CD14-positive monocyte (primary cell): Measurements from ENCODE around the gene DCDC2. TPM values are rescaled to one million over a fixed set of nuclear protein-coding genes. Genes with fewer than 3 reads are reported as not detected.
"Not testable (repeated sequence)": the region's sequence is repeated elsewhere in the genome, so short reads cannot be mapped to it uniquely, and the experiment has no call there.

Experiments
- DNase-seq, 3 donors: peaks; one replicate each; pipeline ENCODE4 v3.0.0-alpha.2; 2011 to 2022
- H2AFZ ChIP-seq: 2 replicates; pipeline ENCODE4 v1.6.0; 2012; ENCODE audit warnings: mild to moderate bottlenecking, low read depth, low read length, inconsistent platforms; ENCODE audit not compliant: insufficient read depth, poor library complexity, severe bottlenecking
- H3K27ac ChIP-seq, 2 donors: 1 replicate in 1 of 2; 2 replicates in 1 of 2; pipeline ENCODE4 v1.5.1; 2012 to 2013; ENCODE audit warnings: low read length in 2 of 2, control low read depth in 1 of 2, inconsistent platforms in 1 of 2, low read depth in 1 of 2, mild to moderate bottlenecking in 1 of 2
- H3K27me3 ChIP-seq, 2 donors: one replicate each; pipeline versions ENCODE4 v1.6.0 to v1.6.1; 2011 to 2013; ENCODE audit warnings: low read length in 2 of 2; ENCODE audit not compliant: control insufficient read depth in 2 of 2, insufficient read depth in 2 of 2
- H3K36me3 ChIP-seq, 2 donors: replicated peaks in 1 of 2; 1 replicate in 1 of 2; 2 replicates in 1 of 2; pipeline versions ENCODE4 v1.5.1 to v1.6.1; 2012 to 2013; ENCODE audit warnings: low read length in 2 of 2, control low read depth in 1 of 2, inconsistent platforms in 1 of 2, mild to moderate bottlenecking in 1 of 2; ENCODE audit not compliant: insufficient read depth in 2 of 2, control insufficient read depth in 1 of 2
- H3K4me1 ChIP-seq, 2 donors: 1 replicate in 1 of 2; 2 replicates in 1 of 2; pipeline versions ENCODE4 v1.5.1 to v1.6.1; 2012 to 2013; ENCODE audit warnings: low read length in 2 of 2, control low read depth in 1 of 2, inconsistent platforms in 1 of 2, mild to moderate bottlenecking in 1 of 2, moderate library complexity in 1 of 2; ENCODE audit not compliant: insufficient read depth in 2 of 2, control insufficient read depth in 1 of 2
- H3K4me2 ChIP-seq: replicated peaks from 2 replicates; pipeline ENCODE3; 2012; ENCODE audit warnings: low read length, moderate library complexity, mild to moderate bottlenecking; ENCODE audit not compliant: poor library complexity, severe bottlenecking; ENCODE audit errors: extremely low read depth
- H3K4me3 ChIP-seq, 3 experiments: fragments of 200-600 bp in 1 of 3; sonication (generic) in 1 of 3; replicated peaks in 1 of 3; 1 replicate in 2 of 3; 2 replicates in 1 of 3; pipeline ENCODE4 v1.5.1; 2011 to 2013; ENCODE audit warnings: low read length in 3 of 3, mild to moderate bottlenecking in 3 of 3, control low read depth in 2 of 3, low read depth in 2 of 3, inconsistent platforms in 1 of 3, moderate library complexity in 1 of 3
- H3K79me2 ChIP-seq: 2 replicates; pipeline ENCODE4 v1.6.0; 2012; ENCODE audit warnings: mild to moderate bottlenecking, control low read depth, inconsistent platforms, low read length, moderate library complexity; ENCODE audit not compliant: insufficient read depth
- H3K9ac ChIP-seq: 2 replicates; pipeline ENCODE4 v1.6.0; 2017; ENCODE audit warnings: low read length, mild to moderate bottlenecking; ENCODE audit not compliant: insufficient read depth, poor library complexity, severe bottlenecking
- H3K9me3 ChIP-seq, 2 donors: replicated peaks in 1 of 2; 1 replicate in 1 of 2; 2 replicates in 1 of 2; pipeline versions ENCODE4 v1.5.1 to v1.6.1; 2012 to 2013; ENCODE audit warnings: low read length in 2 of 2, control low read depth in 1 of 2; ENCODE audit not compliant: control insufficient read depth in 1 of 2, insufficient read depth in 1 of 2
- H4K20me1 ChIP-seq: 2 replicates; pipeline ENCODE4 v1.6.0; 2012; ENCODE audit warnings: mild to moderate bottlenecking, low read length, control low read depth, moderate library complexity; ENCODE audit not compliant: insufficient read depth
- H3K27ac Mint-ChIP-seq, 7 donors: one replicate each; pipeline ENCODE4 v1.8.0; 2020; ENCODE audit warnings: mild to moderate bottlenecking in 7 of 7, mixed read lengths in 7 of 7, moderate library complexity in 6 of 7, inconsistent platforms in 2 of 7
- H3K27me3 Mint-ChIP-seq, 3 donors: one replicate each; pipeline ENCODE4 v1.8.0; 2021 to 2022; ENCODE audit warnings: low read depth in 3 of 3, mild to moderate bottlenecking in 3 of 3, mixed read lengths in 3 of 3, moderate library complexity in 3 of 3, inconsistent platforms in 1 of 3
- H3K36me3 Mint-ChIP-seq, 2 donors: one replicate each; pipeline ENCODE4 v1.8.0; 2020; ENCODE audit warnings: mixed read lengths in 2 of 2, inconsistent platforms in 1 of 2, mild to moderate bottlenecking in 1 of 2
- H3K4me1 Mint-ChIP-seq: one replicate; pipeline ENCODE4 v1.8.0; 2020; ENCODE audit warnings: mild to moderate bottlenecking, mixed read lengths
- H3K4me3 Mint-ChIP-seq, 2 donors: one replicate each; pipeline ENCODE4 v1.8.0; 2020; ENCODE audit warnings: mild to moderate bottlenecking in 2 of 2, mixed read lengths in 2 of 2, moderate library complexity in 1 of 2
- H3K9me3 Mint-ChIP-seq, 7 donors: one replicate each; pipeline ENCODE4 v1.8.0; 2020 to 2022; ENCODE audit warnings: mixed read lengths in 7 of 7, mild to moderate bottlenecking in 6 of 7, moderate library complexity in 6 of 7, inconsistent platforms in 2 of 7
- WGBS: methylation state at CpG from one replicate; pipeline ENCODE4 v1.1.5; 2013; ENCODE audit warnings: missing lambda C conversion rate; ENCODE audit not compliant: insufficient coverage; 5-methylcytosine and 5-hydroxymethylcytosine counted together
- intact Hi-C, 2 donors: fragments of 100-400 bp; cut with micrococcal nuclease; formaldehyde crosslinking; loops; one replicate each; pipeline versions ENCODE4 v1.15.0 to v1.15.1; 2023
- polyA plus RNA-seq, 3 donors: library from polyadenylated mRNA; depleted of rRNA in 1 of 3; unstranded in 2 of 3; stranded (reverse) in 1 of 3; fragments of 300-500 nt in 2 of 3; fragments of >200 nt in 1 of 3; fragmentation: Illumina TruSeq in 2 of 3; gene quantifications; 1 replicate in 2 of 3; 2 replicates in 1 of 3; pipeline ENCODE4 v1.2.3, GENCODE V29; 2012 to 2021
- TF ChIP-seq, protein P1 (sequence below): fragments of 200-600 bp; IDR thresholded peaks from one replicate; pipeline ENCODE4 v1.8.0; 2022; ENCODE audit warnings: antibody characterized with exemption, mild to moderate bottlenecking

The DCDC2 gene
- polyA plus RNA-seq, 3 donors, result not detected

DNA sequence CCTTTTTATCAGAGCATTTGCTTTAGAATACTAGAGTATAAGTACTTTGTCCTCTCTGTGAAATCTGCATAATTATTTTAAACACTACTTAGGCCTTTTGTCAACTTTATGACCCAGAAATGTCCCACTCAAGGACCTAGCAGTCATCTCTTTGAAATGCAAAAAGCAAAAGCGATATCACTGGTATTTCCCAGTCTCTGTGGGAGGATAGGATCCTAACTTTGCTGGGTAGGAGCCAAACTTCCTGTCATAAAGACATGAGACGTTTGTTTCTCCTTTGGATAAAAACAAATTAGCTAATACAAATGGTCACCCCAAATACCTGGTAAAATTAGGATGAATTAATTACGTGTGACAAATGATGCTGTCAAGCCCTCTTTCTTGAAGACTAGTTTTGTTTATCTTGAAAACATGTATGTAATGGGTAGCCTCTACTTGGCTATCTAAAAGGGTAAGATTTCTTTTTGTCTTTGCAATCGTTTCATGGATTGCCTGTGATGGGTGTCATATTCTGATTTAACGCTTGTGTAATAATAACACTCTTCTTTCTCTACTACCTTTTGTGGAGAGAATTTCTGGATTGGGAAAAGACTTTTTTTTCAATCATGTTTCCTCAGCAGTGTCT, 36.2 kb downstream of the DCDC2 start:
- no peaks in the 10 kb centered on the region for H3K36me3 Mint-ChIP-seq
- WGBS, result 100% methylated on average over 1 of the region's 5 CpGs
- no peak overlapping the region for H2AFZ ChIP-seq
- H3K27me3 Mint-ChIP-seq, result peaks cover 0 to 8% (median 4%) of the 10 kb centered on the region in 3 donors
- no peaks in the 10 kb centered on the region for H3K4me1 Mint-ChIP-seq
- no peak overlapping the region for H3K27ac ChIP-seq
- H3K4me3 Mint-ChIP-seq, result no peak overlapping the region
- H3K27ac Mint-ChIP-seq, result no peak overlapping the region
- no peaks in the 10 kb centered on the region for H3K9me3 ChIP-seq
- H3K27me3 ChIP-seq, result no peaks in the 10 kb centered on the region
- no peak for DNase-seq
- no peaks in the 10 kb centered on the region for H4K20me1 ChIP-seq
- H3K4me3 ChIP-seq, result no peak overlapping the region
- H3K4me2 ChIP-seq, result no peak overlapping the region
- H3K9me3 Mint-ChIP-seq, result peaks cover 0 to 4% (median 2%) of the 10 kb centered on the region in 7 donors
- H3K79me2 ChIP-seq, result no peaks in the 10 kb centered on the region
- TF ChIP-seq, protein P1, sequence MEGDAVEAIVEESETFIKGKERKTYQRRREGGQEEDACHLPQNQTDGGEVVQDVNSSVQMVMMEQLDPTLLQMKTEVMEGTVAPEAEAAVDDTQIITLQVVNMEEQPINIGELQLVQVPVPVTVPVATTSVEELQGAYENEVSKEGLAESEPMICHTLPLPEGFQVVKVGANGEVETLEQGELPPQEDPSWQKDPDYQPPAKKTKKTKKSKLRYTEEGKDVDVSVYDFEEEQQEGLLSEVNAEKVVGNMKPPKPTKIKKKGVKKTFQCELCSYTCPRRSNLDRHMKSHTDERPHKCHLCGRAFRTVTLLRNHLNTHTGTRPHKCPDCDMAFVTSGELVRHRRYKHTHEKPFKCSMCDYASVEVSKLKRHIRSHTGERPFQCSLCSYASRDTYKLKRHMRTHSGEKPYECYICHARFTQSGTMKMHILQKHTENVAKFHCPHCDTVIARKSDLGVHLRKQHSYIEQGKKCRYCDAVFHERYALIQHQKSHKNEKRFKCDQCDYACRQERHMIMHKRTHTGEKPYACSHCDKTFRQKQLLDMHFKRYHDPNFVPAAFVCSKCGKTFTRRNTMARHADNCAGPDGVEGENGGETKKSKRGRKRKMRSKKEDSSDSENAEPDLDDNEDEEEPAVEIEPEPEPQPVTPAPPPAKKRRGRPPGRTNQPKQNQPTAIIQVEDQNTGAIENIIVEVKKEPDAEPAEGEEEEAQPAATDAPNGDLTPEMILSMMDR, result no peak
- H3K36me3 ChIP-seq, result no peaks in the 10 kb centered on the region
- no peaks in the 10 kb centered on the region for H3K4me1 ChIP-seq
- no peak overlapping the region for H3K9ac ChIP-seq
- intact Hi-C loops, result no loop called here

DNA sequence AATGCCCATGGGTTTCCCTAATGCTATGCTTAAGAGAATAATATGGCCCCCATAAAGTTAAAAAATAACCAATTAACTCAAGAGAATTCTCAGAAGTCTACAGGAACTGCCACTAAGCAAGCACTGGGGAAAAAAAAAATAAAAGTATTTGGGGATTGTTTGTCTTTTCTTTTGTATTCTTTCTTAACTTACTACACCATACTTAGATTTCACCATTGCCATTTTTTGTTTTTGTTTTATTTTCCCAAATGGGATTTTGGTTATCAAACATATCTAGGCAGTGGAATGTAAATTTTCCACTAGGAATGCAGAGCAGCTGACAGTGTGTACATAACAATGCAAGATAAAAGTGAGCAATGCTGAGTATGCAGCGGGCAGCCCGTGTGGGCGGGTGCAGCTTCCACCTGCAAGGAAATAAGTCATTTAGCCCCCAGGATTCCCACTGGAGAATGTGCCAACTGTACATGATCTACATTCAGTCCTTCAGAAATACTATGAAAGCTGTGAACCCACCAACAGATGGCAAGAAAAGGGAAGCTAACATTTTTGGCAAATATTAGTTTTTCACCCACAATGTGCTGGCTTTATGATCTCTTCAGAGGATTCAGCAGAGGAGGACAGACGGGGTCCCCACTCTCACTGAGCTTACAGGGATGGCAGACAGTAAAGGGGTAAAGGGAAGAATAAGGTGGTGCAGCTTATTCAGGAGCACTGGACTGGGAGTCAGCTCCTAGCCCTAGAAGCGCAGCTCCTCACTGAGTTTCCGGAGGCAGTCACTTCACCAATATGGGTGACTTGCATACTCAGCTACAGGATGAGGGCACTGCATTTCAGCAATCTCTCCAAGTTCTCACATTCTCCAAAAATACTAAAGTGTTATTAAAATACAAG, 44.4 kb downstream of the DCDC2 start:
- DNase-seq, result no peak
- Mint-ChIP-seq H3K27ac (peak overlapping the region in 1 of 7 donors; percentile 12), H3K4me1 (no peaks in the 10 kb centered on the region), H3K36me3 (no peaks in the 10 kb centered on the region), H3K27me3 (peaks cover 0 to 2% (median 0%) of the 10 kb centered on the region in 3 donors), H3K9me3 (peaks cover 7 to 18% (median 9%) of the 10 kb centered on the region in 7 donors), H3K4me3 (no peak overlapping the region)
- H4K20me1 ChIP-seq, result no peaks in the 10 kb centered on the region
- H3K4me3 ChIP-seq, result no peak overlapping the region
- H3K9me3 ChIP-seq, result peaks cover 0 to 7% of the 10 kb centered on the region in 2 donors
- TF ChIP-seq, protein P1, result no peak
- no peak overlapping the region for H2AFZ ChIP-seq
- intact Hi-C loops, result no loop called here
- H3K79me2 ChIP-seq, result no peaks in the 10 kb centered on the region
- H3K27me3 ChIP-seq, result no peaks in the 10 kb centered on the region
- H3K4me1 ChIP-seq, result no peaks in the 10 kb centered on the region
- H3K4me2 ChIP-seq, result no peak overlapping the region
- WGBS, result 94% methylated on average over 5 of the region's 6 CpGs
- H3K27ac ChIP-seq, result no peak overlapping the region
- no peak overlapping the region for H3K9ac ChIP-seq
- no peaks in the 10 kb centered on the region for H3K36me3 ChIP-seq

DNA sequence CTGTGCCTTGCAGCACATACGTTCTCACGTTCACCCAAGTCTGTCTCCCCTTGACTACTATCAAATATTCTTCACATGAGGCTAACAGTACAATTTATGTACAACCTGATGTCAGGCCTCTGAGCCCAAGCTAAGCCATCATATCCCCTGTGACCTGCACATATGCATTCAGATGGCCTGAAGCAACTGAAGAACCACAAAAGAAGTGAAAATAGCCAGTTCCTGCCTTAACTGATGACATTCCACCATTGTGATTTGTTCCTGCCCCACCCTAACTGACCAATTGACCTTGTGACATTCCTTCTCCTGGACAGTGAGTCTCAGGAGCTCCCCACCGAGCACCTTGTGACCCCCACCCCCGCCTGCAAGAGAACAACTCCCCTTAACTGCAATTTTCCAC, 46.1 kb downstream of the DCDC2 start:
- H3K79me2 ChIP-seq, H3K27me3 ChIP-seq, intact Hi-C loops, H3K9me3 ChIP-seq, H3K27me3 Mint-ChIP-seq, DNase-seq, H3K9ac ChIP-seq, H3K4me3 ChIP-seq, H2AFZ ChIP-seq, H3K27ac ChIP-seq, H3K4me1 Mint-ChIP-seq, H3K4me3 Mint-ChIP-seq, H3K36me3 ChIP-seq, H4K20me1 ChIP-seq, H3K36me3 Mint-ChIP-seq, H3K27ac Mint-ChIP-seq, H3K4me2 ChIP-seq, H3K4me1 ChIP-seq: not testable (repeated sequence)
- peaks cover 7 to 18% (median 9%) of the 10 kb centered on the region in 7 donors for H3K9me3 Mint-ChIP-seq
- 100% methylated on average over 3 of the region's 4 CpGs for WGBS
